ENCODE measurements around the gene LRRC26.

LRRC26 gene

DNA sequence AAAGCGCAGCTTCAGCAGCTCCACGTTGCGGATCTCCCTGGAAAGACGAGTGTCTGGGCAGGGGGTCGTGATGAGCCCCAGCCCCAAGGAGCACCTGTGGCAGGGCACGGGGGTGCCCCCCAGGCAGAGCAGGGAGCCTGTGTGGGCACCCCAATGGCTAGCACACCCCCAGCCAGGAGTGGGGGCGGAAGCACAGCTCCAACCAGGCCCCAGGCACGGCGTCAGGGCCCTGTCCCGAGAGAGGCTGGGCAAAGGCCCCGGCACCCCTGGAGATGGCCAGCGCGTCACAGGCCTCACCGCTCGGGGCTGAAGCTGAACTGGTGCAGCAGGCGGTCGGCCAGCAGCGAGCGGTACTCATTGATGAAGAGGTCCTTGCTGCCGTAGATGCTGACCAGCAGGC is 10.6 kb upstream of the LRRC26 start:
- TF ChIP-seq HDGF (IDR thresholded peaks at IDR 0.05; ENCODE audit: borderline replicate concordance) (no peak), PKNOX1 (IDR thresholded peaks at IDR 0.05) (no peak), TARDBP (IDR thresholded peaks at IDR 0.05) (no peak), CTBP1 (IDR thresholded peaks at IDR 0.05; ENCODE audit: borderline replicate concordance) (no peak), FOXM1 (IDR thresholded peaks at IDR 0.05; ENCODE audit: borderline replicate concordance) (no peak), ARNT (IDR thresholded peaks at IDR 0.05) (no peak), FOXA1 (IDR thresholded peaks at IDR 0.05) (no peak), SP1 (IDR thresholded peaks at IDR 0.05) (no peak), SUZ12 (IDR thresholded peaks at IDR 0.05) (no peak), BHLHE40 (IDR thresholded peaks at IDR 0.05; ENCODE audit: borderline replicate concordance) (no peak), NFRKB (IDR thresholded peaks at IDR 0.05) (no peak), LEF1 (IDR thresholded peaks at IDR 0.05; ENCODE audit: borderline replicate concordance) (no peak), ZNF384 (IDR thresholded peaks at IDR 0.05) (no peak), FOXK2 (IDR thresholded peaks at IDR 0.05) (no peak), L3MBTL2 (conservative IDR thresholded peaks at IDR 0.05) (no peak), ELF4 (IDR thresholded peaks at IDR 0.05) (no peak)
- no peak for DNase-seq (ENCODE audit: extremely low spot score)
- ChIA-PET CTCF (no interaction called here), POLR2A (no interaction called here)

DNA sequence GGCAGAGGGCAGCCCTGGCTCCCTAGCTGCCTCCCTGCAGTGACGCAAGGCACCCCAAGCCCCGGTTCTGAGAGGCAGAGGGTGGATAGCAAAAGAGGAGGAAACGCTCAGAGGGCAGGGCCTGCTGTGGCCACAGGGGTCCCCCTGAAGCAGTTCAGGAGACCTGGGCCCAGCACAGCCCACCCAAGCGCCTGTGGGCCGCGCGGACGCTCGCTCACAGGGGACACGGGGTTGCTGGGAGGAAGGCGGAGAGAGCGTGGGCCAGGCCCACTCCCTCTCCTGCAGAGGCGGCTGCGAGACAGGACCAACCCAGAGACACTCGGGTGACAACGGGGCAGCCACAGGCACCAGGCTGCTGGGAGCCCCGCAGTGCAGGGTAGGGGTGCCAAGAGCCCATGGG is 9.9 kb upstream of the LRRC26 start:
- TF ChIP-seq ZNF384 (IDR thresholded peaks at IDR 0.05) (no peak), L3MBTL2 (conservative IDR thresholded peaks at IDR 0.05) (no peak), TARDBP (IDR thresholded peaks at IDR 0.05) (no peak), HDGF (IDR thresholded peaks at IDR 0.05; ENCODE audit: borderline replicate concordance) (no peak), NFRKB (IDR thresholded peaks at IDR 0.05) (no peak), LEF1 (IDR thresholded peaks at IDR 0.05; ENCODE audit: borderline replicate concordance) (no peak), PKNOX1 (IDR thresholded peaks at IDR 0.05) (no peak), SP1 (IDR thresholded peaks at IDR 0.05) (no peak), FOXM1 (IDR thresholded peaks at IDR 0.05; ENCODE audit: borderline replicate concordance) (no peak), SUZ12 (IDR thresholded peaks at IDR 0.05) (no peak), CTBP1 (IDR thresholded peaks at IDR 0.05; ENCODE audit: borderline replicate concordance) (no peak), ARNT (IDR thresholded peaks at IDR 0.05) (no peak), ELF4 (IDR thresholded peaks at IDR 0.05) (no peak), BHLHE40 (IDR thresholded peaks at IDR 0.05; ENCODE audit: borderline replicate concordance) (no peak)
- no peak for DNase-seq (ENCODE audit: extremely low spot score)
- CTCF ChIA-PET: no interaction called here
- POLR2A ChIA-PET: interaction anchor here (1.1 kb wide), 1 partner anchor 42 kb away, joined by 3 read pairs; the partner anchor contains the start of gene RNF208

GRCh38 chr9:137178939-137179630 is 9.2 kb upstream of the LRRC26 start:
- POLR2A ChIA-PET: interaction anchor here (0.7 to 1.3 kb wide), 3 partner anchors 10 to 49 kb away, joined by 3 to 4 read pairs (median 3); partner anchors contain the start of gene RNF208
- TF ChIP-seq PKNOX1 (IDR thresholded peaks at IDR 0.05) (no peak), FOXM1 (IDR thresholded peaks at IDR 0.05; ENCODE audit: borderline replicate concordance) (no peak), BHLHE40 (IDR thresholded peaks at IDR 0.05; ENCODE audit: borderline replicate concordance) (no peak), FOXA1 (IDR thresholded peaks at IDR 0.05) (no peak), ELF4 (IDR thresholded peaks at IDR 0.05) (no peak), ARNT (IDR thresholded peaks at IDR 0.05) (no peak), L3MBTL2 (conservative IDR thresholded peaks at IDR 0.05) (no peak), NFRKB (IDR thresholded peaks at IDR 0.05) (no peak), LEF1 (IDR thresholded peaks at IDR 0.05; ENCODE audit: borderline replicate concordance) (no peak), SP1 (IDR thresholded peaks at IDR 0.05) (no peak)
- CTCF ChIA-PET: no interaction called here
- DNase-seq (ENCODE audit: extremely low spot score): no peak

GRCh38 chr9:137178201-137178938 is 8.5 kb upstream of the LRRC26 start:
- POLR2A ChIA-PET: interaction anchor here (0.7 to 1.3 kb wide), 3 partner anchors 10 to 49 kb away, joined by 3 to 4 read pairs (median 3); partner anchors contain the start of gene RNF208
- DNase-seq (ENCODE audit: extremely low spot score): no peak
- CTCF ChIA-PET: no interaction called here
- TF ChIP-seq BHLHE40 (IDR thresholded peaks at IDR 0.05; ENCODE audit: borderline replicate concordance) (no peak), FOXM1 (IDR thresholded peaks at IDR 0.05; ENCODE audit: borderline replicate concordance) (no peak), FOXK2 (IDR thresholded peaks at IDR 0.05) (no peak), ELF4 (IDR thresholded peaks at IDR 0.05) (no peak)

- CTCF ChIA-PET: interaction anchor here (0.6 to 1.4 kb wide), 6 partner anchors 8 to 49 kb away, joined by 3 to 6 read pairs (median 3); no protein-coding TSS in a partner anchor
- POLR2A ChIA-PET: interaction anchor here (0.9 to 1.9 kb wide), 4 partner anchors 12 to 47 kb away, joined by 3 to 11 read pairs (median 4); partner anchors contain the start of gene SSNA1
- TF ChIP-seq BHLHE40 (IDR thresholded peaks at IDR 0.05; ENCODE audit: borderline replicate concordance) (no peak), FOXK2 (IDR thresholded peaks at IDR 0.05) (no peak), LEF1 (IDR thresholded peaks at IDR 0.05; ENCODE audit: borderline replicate concordance) (no peak), TARDBP (IDR thresholded peaks at IDR 0.05) (no peak), L3MBTL2 (conservative IDR thresholded peaks at IDR 0.05) (no peak), HDGF (IDR thresholded peaks at IDR 0.05; ENCODE audit: borderline replicate concordance) (no peak), FOXM1 (IDR thresholded peaks at IDR 0.05; ENCODE audit: borderline replicate concordance) (no peak), FOXA1 (IDR thresholded peaks at IDR 0.05) (no peak), SUZ12 (IDR thresholded peaks at IDR 0.05) (no peak), ZNF384 (IDR thresholded peaks at IDR 0.05) (no peak)
- DNase-seq (ENCODE audit: extremely low spot score): peak; percentile 64
Observed at GRCh38 chr9:137176302-137177182, 6.7 kb upstream of the LRRC26 start.
